Activated CD4-positive, alpha-beta T cell treated with anti-CD3 and anti-CD28 coated beads, Interleukin-2, amount 50 U/mL, for 16 hours (primary cell): ENCODE data around the gene NOM1.

ENCODE experiments used
- DNase-seq: peaks from one replicate; pipeline ENCODE4 v3.0.0-alpha.2; 2020

NOM1 gene

GRCh38 chr7:157004521-157005455, 55.3 kb downstream of the NOM1 start:
- DNase-seq = no peak

- no peak for DNase-seq
These were observed 56.1 kb downstream of the NOM1 start for GRCh38 chr7:157005456-157006204.

GRCh38 chr7:157006205-157006747, 56.8 kb downstream of the NOM1 start:
- DNase-seq = no peak

- no peak for DNase-seq
These were observed 57.4 kb downstream of the NOM1 start for GRCh38 chr7:157006829-157007469.

- DNase-seq = no peak
These were observed 58.1 kb downstream of the NOM1 start for GRCh38 chr7:157007470-157008066.

GRCh38 chr7:157008206-157009169, 59.0 kb downstream of the NOM1 start:
- no peak for DNase-seq

- no peak for DNase-seq
These were observed 59.8 kb downstream of the NOM1 start for GRCh38 chr7:157009170-157009777.

- DNase-seq = no peak
These were observed 60.5 kb downstream of the NOM1 start for GRCh38 chr7:157009778-157010587.

- DNase-seq = peak; percentile 45
These were observed 61.2 kb downstream of the NOM1 start, which contains the start of gene MNX1 for GRCh38 chr7:157010588-157011332. Gene MNX1 (minus strand): TSS chr7:157010663. CDS start chr7:157010350, 313 bp downstream.

GRCh38 chr7:157011333-157012112, 62.0 kb downstream of the NOM1 start:
- no peak for DNase-seq

- no peak for DNase-seq
These were observed 62.6 kb downstream of the NOM1 start for GRCh38 chr7:157012113-157012547.

GRCh38 chr7:157013101-157013500, 63.6 kb downstream of the NOM1 start:
- DNase-seq = no peak

- DNase-seq = no peak
These were observed 64.4 kb downstream of the NOM1 start for GRCh38 chr7:157013602-157014549.

- DNase-seq = no peak
These were observed 65.4 kb downstream of the NOM1 start for GRCh38 chr7:157014635-157015555.

- DNase-seq = no peak
These were observed 66.5 kb downstream of the NOM1 start for GRCh38 chr7:157016024-157016351.
